HUES48 (cell line): ENCODE measurements around the gene CDK5R2.

Experiments
- H3K27ac ChIP-seq: one replicate; pipeline ENCODE4 v1.7.0; 2013; ENCODE audit warnings: low read depth, low read length, inconsistent platforms
- H3K27me3 ChIP-seq: 2 replicates; pipeline ENCODE4 v1.6.1; 2013; ENCODE audit warnings: mild to moderate bottlenecking, low read length; ENCODE audit not compliant: control insufficient read depth, insufficient read depth
- H3K36me3 ChIP-seq: 2 replicates; pipeline ENCODE4 v1.6.1; 2013; ENCODE audit warnings: low read length; ENCODE audit not compliant: control insufficient read depth, insufficient read depth
- H3K4me1 ChIP-seq: 2 replicates; pipeline ENCODE4 v1.6.1; 2013; ENCODE audit warnings: mild to moderate bottlenecking, low read length; ENCODE audit not compliant: control insufficient read depth, insufficient read depth
- H3K4me3 ChIP-seq: 2 replicates; pipeline ENCODE4 v1.5.1; 2013; ENCODE audit warnings: mild to moderate bottlenecking, low read depth, low read length
- H3K9ac ChIP-seq: 2 replicates; pipeline ENCODE4 v1.6.1; 2013; ENCODE audit warnings: mild to moderate bottlenecking, low read depth, low read length, moderate library complexity
- H3K9me3 ChIP-seq: 2 replicates; pipeline ENCODE4 v1.6.1; 2013; ENCODE audit warnings: low read length; ENCODE audit not compliant: control insufficient read depth, insufficient read depth

Gene CDK5R2

DNA sequence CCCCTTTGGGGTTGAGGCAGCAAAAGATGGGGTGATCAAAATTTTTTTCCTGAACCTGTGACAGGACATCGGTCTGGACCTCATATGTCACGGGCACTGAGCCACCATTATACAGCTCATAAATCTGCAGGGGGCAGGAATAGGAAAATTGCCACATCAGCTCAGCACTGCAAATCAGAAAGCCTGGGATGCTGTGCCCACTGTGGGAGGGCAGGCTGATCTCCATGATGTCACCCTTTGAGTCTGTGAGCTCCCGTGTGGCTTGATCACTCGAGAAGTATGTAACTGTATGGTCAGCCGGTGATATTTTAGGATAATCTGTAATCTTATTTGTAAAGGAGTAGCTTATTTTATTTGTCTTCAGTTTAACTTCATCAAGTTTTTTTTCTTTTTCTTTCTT, 51.4 kb downstream of the CDK5R2 start:
- H3K9me3 ChIP-seq = no peaks in the 10 kb centered on the region
- H3K27ac ChIP-seq = no peak overlapping the region
- H3K27me3 ChIP-seq = peaks cover 21% of the 10 kb centered on the region
- no peaks in the 10 kb centered on the region for H3K4me1 ChIP-seq
- H3K36me3 ChIP-seq = no peaks in the 10 kb centered on the region
- H3K4me3 ChIP-seq = no peak overlapping the region
- no peak overlapping the region for H3K9ac ChIP-seq
